ENCODE data around the gene SHISAL1.

DNA sequence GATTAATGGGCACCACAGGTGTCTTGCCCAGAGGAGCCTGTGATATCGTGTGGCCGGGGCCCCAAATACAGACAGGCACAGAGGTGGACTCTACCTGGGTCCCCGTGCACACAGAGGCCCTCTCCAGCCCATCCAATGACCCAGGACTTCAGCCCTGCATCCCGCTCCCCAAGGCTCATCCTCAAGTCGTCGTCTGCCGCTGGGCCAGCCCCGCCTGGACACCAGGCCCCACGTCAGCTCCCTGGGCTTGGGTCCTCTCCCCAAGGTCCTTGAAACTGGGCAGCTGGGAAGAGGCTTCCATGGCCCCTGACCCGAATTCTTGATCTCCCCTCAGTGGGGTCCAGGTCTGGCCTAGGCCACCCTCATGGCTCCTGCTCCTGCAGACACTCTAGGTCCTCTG lies 20.2 kb downstream of the SHISAL1 start:
- TF ChIP-seq, protein P1, sequence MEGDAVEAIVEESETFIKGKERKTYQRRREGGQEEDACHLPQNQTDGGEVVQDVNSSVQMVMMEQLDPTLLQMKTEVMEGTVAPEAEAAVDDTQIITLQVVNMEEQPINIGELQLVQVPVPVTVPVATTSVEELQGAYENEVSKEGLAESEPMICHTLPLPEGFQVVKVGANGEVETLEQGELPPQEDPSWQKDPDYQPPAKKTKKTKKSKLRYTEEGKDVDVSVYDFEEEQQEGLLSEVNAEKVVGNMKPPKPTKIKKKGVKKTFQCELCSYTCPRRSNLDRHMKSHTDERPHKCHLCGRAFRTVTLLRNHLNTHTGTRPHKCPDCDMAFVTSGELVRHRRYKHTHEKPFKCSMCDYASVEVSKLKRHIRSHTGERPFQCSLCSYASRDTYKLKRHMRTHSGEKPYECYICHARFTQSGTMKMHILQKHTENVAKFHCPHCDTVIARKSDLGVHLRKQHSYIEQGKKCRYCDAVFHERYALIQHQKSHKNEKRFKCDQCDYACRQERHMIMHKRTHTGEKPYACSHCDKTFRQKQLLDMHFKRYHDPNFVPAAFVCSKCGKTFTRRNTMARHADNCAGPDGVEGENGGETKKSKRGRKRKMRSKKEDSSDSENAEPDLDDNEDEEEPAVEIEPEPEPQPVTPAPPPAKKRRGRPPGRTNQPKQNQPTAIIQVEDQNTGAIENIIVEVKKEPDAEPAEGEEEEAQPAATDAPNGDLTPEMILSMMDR (IDR thresholded peaks at IDR 0.05), result no peak
- no peak for TF ChIP-seq POLR2A (IDR thresholded peaks at IDR 0.05)
